Colon (tissue), 2 donors: Measurements from ENCODE around the gene KCTD17.

Experiments used
- FAIRE-seq: peaks from 2 replicates; lab custom pipeline; 2012; peaks lifted over from hg19 to GRCh38; lab: Jason Lieb, UNC
- donor health status: control.
- donor health status: control.

Gene KCTD17

GRCh38 chr22:37043828-37044538, 7.6 kb upstream of the KCTD17 start:
- FAIRE-seq: no peak

GRCh38 chr22:37044634-37045625, 6.6 kb upstream of the KCTD17 start:
- FAIRE-seq: no peak

GRCh38 chr22:37045958-37046357, 5.6 kb upstream of the KCTD17 start:
- FAIRE-seq: no peak

GRCh38 chr22:37046589-37046988, 5.0 kb upstream of the KCTD17 start:
- no peak for FAIRE-seq

- no peak for FAIRE-seq
Measured at GRCh38 chr22:37047006-37047405, 4.5 kb upstream of the KCTD17 start.

- FAIRE-seq: no peak
Measured at GRCh38 chr22:37048133-37048532, 3.4 kb upstream of the KCTD17 start.

- FAIRE-seq: no peak
Measured at GRCh38 chr22:37049224-37049623, 2.3 kb upstream of the KCTD17 start.

- no peak for FAIRE-seq
Measured at GRCh38 chr22:37050913-37051312, 629 bp upstream of the KCTD17 start.

- no peak for FAIRE-seq
Measured at GRCh38 chr22:37052386-37053309, 1.1 kb downstream of the KCTD17 start.

GRCh38 chr22:37053310-37054055, 1.9 kb downstream of the KCTD17 start:
- FAIRE-seq: no peak

GRCh38 chr22:37054056-37054395, 2.5 kb downstream of the KCTD17 start:
- no peak for FAIRE-seq

- no peak for FAIRE-seq
Measured at GRCh38 chr22:37054600-37055365, 3.2 kb downstream of the KCTD17 start.

- no peak for FAIRE-seq
Measured at GRCh38 chr22:37056246-37056645, 4.7 kb downstream of the KCTD17 start.

GRCh38 chr22:37057226-37057625, 5.7 kb downstream of the KCTD17 start:
- FAIRE-seq: no peak

- no peak for FAIRE-seq
Measured at GRCh38 chr22:37057796-37058510, 6.4 kb downstream of the KCTD17 start.

GRCh38 chr22:37058917-37059701, 7.6 kb downstream of the KCTD17 start:
- FAIRE-seq: no peak

- FAIRE-seq: no peak
Measured at GRCh38 chr22:37059876-37060449, 8.4 kb downstream of the KCTD17 start.

GRCh38 chr22:37060801-37061610, 9.5 kb downstream of the KCTD17 start:
- no peak for FAIRE-seq
